Subcutaneous preadipocyte (primary cell): ENCODE results near the gene IFRD1. TPM values are rescaled to one million over a fixed set of nuclear protein-coding genes. Genes with fewer than 3 reads are reported as not detected.

Experiments used
- small RNA-seq: library from RNA; depleted of rRNA; stranded (forward); fragments of <200 nt; gene quantifications from one replicate; pipeline ENCODE3, GENCODE V24; 2012
- total RNA-seq: library from RNA; depleted of rRNA; stranded (reverse); fragments of >200 nt; gene quantifications from 2 replicates; pipeline ENCODE4 v1.2.3, GENCODE V29; 2012

IFRD1 gene, protein sequence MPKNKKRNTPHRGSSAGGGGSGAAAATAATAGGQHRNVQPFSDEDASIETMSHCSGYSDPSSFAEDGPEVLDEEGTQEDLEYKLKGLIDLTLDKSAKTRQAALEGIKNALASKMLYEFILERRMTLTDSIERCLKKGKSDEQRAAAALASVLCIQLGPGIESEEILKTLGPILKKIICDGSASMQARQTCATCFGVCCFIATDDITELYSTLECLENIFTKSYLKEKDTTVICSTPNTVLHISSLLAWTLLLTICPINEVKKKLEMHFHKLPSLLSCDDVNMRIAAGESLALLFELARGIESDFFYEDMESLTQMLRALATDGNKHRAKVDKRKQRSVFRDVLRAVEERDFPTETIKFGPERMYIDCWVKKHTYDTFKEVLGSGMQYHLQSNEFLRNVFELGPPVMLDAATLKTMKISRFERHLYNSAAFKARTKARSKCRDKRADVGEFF
- 29.0 and 41.6 TPM in 2 replicates for total RNA-seq

DNA sequence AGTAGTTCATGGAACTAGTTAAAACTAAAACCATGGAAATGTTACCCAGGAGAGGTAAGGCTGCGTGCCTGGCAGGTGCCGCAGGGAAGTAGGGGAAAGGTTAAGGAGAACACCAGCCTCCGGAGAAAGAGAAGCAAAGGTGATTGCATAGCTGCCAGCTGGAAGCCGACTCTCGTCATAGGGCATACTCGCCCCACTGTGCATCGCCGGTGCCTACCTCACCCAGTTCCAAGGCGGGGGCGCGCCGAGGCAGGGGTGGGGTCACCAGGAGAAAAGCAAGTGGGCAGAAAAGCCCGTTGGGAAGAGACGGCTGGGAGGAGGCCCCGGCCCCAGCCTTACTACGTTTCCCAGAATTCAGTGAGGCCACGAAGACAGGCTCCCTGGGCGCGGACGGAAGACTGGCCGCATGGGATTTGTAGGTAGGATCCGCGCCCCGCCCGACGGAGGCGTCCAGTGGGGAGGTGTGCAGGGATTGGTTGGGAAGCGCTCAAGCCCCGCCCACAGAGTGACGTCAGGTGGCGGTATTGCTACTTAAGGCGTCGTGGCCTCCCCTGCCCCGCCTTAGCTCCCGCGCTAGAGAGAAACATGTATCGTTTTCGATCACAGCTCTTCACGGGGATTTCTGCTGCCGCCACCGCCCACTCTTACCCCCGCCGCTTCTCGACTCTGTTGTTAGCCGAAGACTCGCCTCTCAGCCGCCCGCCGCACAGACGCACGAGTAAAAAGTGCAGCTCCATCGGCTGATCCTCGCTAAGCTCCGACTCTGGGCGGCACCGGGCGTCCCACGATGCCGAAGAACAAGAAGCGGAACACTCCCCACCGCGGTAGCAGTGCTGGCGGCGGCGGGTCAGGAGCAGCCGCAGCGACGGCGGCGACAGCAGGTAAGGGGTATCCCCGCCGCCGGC is at the start of gene IFRD1:
Gene IFRD1, plus strand, starts transcription at position 559 of the 905 bp plus-strand sequence. Its CDS starts 229 bp downstream, at position 788.

Small RNAs within 50 kb of the gene (small RNA-seq; reads per million reads assigned to genes)
- not detected for gene AC079741.1

Other genes with a start within 250 kb of the IFRD1 start
- gene DOCK4, start 244.1 kb upstream of the IFRD1 start, total RNA-seq, result 8.1 and 36.6 TPM in 2 replicates
- 31.5 and 37.5 TPM in 2 replicates for gene ZNF277, start 243.8 kb upstream of the IFRD1 start, total RNA-seq
- 0.20 and 1.5 TPM in 2 replicates for gene LSMEM1, start 30.5 kb downstream of the IFRD1 start, total RNA-seq